HG03066 (cell line): ENCODE data around the gene ELK4.
A peak's percentile ranks its signal among the peaks of the same experiment; 100 is the strongest.

Source experiments
- ATAC-seq: cut with Tn5 transposase; IDR thresholded peaks from one replicate; pipeline ENCODE4 v1.9.1; 2021; ENCODE audit warnings: low read depth; ENCODE audit not compliant: unreplicated experiment

Gene ELK4, protein sequence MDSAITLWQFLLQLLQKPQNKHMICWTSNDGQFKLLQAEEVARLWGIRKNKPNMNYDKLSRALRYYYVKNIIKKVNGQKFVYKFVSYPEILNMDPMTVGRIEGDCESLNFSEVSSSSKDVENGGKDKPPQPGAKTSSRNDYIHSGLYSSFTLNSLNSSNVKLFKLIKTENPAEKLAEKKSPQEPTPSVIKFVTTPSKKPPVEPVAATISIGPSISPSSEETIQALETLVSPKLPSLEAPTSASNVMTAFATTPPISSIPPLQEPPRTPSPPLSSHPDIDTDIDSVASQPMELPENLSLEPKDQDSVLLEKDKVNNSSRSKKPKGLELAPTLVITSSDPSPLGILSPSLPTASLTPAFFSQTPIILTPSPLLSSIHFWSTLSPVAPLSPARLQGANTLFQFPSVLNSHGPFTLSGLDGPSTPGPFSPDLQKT

DNA sequence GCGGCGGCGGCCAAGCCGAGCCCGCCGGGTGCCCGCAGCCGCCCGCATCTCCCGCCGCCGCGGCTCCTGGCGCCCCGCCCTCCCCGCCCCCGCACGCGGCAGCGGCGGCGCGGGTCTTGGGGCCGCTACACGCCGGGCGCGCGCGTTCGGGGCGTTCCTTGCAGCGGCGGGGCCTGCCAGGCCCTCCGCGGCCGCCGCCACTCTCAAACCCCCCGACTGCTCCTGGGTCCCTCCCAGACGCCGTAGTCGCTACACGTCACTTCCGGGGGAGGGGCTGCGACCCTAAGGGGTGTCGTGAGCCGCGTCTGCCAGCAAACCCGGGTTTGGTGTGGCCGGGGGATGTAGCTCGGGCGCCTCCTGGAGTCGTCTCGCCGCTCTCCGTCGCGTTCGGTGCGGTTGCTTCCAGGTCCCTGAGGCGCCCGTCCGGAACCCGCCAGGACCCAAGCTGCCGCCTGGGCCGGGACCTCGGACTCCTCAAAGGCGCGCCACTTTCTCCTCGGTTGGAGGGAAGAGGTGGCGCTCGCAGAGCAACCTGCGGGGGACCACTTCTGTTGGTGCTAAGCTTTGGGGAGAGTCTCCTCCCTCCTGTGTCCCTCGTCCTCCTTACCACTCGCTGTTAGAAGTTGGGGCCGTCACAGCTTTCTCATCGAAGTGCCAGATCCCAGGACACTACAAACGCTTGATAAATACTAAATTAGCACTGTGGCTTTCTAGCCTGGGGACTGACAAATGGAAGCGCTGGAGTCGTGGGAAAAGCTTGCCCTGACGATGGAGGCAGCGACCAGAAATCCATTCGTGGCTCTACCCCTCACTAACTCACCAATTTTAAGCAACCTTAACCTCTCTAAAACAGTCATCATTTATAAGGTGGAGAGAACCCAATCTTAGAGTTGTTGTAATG lies at the start of gene ELK4:
TSS of gene ELK4 (minus strand) at position 244 of the 901 bp plus-strand sequence. CDS start 8,129 bp downstream, outside the sequence.
- ATAC-seq, result peak; percentile 74

DNA sequence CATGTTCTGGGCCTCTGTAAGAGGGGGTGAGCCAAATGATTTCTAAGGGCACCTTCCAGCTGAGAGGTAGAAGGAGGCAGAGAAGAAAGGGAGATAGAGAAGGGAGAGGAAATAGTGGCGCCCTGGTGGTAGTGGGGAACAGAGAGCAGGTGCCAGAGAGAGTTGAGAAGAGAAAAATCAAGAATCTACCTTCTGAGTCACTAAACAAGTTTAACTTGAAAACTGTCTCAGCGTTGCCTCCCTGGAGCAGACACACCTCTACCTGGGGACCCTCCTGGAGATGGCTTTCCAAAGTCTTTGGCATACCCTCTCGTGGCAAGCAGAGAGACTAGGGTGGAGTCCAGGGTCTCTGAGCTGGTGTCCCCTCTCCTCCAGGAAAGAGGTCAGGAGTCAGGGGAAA lies 49.6 kb upstream of the ELK4 start:
- ATAC-seq, result no peak

DNA sequence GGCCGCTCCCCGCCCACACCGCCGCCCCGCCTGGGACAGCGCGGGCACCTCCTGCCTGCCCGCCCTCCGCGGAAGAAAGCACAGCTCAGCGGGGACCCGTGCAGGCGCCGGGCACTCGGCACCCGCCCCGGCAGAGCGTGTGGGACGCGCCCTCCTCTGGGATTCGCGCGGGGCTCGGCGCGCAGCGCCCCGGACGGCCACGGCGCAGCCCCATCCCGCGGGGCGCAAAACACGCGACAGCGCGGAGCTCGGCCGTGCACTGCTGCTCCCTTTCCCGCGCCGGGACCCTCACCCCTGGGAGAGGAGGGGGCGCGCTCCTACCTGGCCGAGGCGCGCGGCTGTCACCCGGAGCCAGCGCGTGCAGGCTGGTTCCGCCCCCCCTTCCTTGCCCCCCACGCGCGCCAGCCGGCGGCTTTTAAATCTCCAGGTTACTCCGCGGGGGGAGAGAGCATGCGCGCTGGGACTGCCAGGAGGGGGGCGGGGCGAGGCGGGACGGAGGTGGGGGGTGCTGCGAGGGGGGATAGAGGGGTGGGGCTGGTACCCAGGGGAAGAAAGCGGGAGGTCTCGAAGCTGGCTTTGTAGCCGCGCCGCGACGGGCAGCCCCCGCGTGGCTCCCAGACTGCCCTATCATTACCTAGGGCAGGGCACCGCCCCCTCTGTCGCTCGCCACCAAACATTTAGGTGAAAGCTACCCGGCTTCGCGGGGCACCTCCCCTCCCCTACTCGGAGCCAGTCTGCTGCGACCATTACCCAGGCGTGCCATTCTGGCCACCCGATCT lies 48.5 kb upstream of the ELK4 start, which contains the start of gene SLC45A3:
TSS of gene SLC45A3 (minus strand) at position 437 of the 779 bp plus-strand sequence. CDS start 15,853 bp downstream, outside the sequence.
- no peak for ATAC-seq

DNA sequence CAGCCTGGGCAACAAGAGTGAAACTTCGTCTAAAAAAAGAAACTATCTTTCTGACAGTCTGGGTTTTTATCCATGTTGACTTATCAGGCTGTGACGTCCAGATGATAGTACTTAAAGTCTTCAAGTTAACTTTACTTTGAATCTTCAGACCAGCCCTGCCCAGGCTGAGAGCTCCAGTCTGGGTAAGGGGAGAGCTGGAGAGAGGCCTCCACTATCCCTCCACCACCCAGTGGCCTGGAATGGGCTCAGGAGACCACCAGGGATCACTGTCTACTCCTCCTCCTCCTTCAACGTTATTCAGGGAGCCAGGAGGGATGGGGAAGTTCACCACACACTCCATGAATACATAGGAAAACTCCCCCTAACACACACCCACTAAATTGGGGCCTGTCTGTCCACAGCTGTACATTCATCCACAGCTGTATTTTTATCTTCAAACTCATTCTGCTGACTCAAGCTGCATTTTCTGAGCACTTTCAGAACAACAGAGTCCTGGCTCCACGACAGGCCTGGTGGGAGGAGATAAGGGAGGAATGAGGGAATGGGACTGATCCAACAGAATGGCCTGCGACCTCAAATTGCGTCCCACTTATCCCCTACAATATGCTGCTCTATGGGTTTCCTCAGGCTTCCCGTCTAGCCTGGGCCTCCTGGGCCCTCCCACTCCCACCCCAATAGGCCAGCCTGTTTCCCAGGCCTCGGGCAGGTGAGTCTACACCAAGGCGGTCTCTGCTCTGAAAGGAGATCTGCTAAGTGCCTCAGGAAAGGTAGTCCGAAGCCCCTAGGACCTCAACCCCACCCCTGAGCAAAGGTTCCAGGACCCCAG lies 46.7 kb upstream of the ELK4 start:
- ATAC-seq, result no peak

DNA sequence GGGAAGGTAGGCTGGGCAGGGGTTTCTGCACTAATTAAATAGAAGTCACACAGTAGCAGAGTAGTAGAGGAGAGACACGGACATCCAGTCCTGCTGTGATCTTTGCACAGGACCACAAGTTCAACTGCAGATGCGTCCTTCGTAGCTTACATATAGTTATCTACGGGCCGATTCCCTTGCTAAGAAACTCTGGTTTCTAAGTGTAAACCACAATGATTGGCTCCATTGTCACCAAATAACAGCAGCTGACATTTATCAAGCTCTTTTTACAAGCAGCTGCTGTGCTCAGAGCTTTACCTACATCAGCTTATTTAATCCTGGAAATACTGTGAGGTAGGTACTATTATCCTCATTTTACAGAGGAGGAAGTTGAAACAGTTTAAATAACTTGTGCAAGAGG lies 45.4 kb upstream of the ELK4 start:
- no peak for ATAC-seq

DNA sequence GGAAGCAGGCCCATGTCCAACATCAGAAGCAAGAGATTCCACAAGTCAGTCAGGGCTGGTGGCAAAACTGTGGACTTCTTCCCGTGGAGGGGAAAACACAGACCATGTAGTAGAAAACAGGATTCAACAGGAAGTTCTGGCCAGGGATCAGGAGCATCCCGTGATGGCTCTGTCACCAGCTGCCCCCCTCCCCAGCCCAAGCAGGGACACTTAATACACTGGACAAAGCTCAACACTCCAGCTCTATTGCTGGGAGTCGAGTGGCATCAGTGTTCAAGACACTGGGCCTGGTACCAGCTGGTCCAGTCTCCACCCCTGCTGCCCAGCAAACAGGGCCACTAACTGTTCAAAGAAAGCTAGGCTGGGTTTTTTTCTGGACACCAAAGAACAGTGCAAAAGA lies 44.8 kb upstream of the ELK4 start:
- no peak for ATAC-seq

DNA sequence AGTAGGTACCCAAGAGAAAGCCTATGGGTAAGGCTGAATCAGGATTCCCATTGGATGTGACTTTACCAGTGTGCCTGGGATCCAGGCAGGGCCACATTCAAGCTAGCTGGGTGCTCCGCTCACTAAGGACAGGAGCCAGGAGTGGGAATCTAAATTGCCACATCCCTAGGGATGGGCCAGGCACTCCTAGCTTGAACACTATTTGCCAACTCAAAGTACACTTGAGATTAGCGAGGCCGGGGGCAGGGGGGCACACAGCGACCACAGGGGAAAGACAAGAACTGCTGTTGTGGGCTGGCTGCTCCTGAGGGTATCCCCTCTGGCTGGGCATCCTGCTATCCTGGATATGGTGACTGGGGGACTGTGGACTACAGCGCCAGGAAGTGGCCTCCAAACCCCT lies 44.2 kb upstream of the ELK4 start:
- ATAC-seq, result no peak

DNA sequence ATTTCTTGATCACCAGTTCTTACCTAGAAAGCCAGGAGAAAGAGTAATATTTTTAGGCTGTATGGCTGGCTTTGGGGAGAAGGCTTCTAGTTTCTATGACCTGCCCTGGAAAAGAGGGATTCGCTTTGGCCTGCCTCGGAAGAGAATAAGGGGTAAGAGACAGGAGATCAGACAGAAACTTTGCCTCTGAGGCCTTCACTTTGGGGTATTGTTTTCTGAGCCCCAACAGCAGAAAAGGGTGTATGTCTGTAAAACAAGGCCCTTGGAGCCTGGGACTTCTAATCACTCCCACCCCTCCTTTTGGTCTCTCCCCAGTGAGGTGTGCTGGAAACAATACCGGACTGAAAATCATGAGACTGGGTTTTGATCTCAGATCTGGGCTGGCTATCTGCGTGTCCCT lies 43.4 kb upstream of the ELK4 start:
- ATAC-seq, result no peak

DNA sequence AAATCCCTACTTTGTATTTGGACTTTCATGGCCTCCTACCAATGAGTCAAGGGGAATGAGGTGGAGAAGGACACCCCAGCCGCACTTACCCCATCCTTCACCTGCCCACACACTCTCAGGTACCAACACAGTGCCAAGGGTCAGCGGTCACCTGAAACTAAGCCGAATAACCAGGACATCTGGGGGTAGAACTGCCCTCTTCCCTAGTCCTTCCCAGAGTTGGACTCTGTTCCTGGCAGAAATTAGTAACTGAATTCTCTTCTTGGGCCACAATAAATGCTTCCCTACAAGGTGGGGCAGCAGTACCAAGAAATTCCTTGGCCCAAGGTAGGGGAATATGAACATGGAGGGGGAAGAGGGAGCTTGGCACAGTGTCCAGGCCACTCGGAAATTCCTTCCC lies 41.2 kb upstream of the ELK4 start:
- no peak for ATAC-seq

DNA sequence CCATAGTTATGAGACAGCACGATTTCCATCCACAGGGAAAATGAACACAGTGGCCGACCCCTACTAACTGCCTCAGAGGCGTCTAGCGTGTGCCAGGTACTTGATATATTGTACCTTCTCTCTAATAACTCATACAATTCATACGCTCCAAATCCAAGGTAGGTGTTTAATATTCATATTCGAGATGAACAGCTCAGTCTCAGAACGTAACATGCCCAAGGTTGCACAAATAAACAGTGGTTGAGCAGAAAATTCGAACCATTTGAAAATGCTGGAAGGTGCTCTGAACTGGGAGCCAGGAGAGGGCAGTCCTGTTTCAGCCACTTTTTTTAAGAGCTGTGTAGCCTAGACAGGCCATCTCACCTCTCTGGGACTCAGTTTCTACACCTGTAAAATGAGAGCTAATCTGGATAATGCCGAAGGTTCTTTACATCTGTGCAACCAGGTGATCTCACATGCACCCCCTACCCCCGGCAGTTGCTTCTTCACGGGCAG lies 40.6 kb upstream of the ELK4 start:
- ATAC-seq, result no peak

DNA sequence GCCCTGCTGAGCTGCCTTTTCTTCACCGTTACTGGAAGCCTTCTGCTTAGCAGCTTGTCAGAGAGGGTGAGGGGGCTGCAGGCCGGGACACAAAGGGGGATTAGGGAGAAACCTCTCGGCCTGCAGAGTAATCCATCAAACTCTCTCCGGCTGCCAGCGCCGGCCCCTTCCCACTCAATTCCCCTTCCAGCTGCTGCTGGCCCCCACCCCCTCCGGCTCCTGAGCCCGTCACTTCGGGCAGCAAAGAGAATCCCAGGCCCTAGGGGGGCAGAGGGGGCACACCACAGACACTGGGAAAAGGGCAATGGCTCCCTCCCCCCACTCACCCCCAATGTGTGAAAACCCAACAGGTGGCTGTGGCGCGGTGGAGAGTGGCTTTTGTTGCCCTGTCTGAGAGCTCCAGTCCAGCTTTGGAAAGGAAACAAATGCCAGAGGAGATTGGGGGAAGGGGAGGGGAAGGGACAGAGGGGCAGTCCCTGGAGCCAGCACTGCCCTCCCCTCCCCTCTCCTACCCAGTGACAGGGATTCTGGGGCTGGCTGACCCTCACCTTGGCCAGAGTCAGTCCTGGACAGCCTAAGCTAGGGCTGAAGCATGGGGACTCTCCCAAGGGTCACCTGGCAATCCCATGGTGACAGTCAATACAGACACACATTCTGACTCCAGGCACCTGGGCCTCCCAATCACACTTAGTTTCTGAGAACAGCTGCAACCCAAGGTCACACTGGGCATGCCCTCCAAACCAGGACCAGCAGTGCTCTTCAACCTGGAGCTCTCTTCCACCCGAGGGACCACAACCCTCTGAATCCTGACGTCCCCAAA lies 39.0 kb upstream of the ELK4 start:
- no peak for ATAC-seq

DNA sequence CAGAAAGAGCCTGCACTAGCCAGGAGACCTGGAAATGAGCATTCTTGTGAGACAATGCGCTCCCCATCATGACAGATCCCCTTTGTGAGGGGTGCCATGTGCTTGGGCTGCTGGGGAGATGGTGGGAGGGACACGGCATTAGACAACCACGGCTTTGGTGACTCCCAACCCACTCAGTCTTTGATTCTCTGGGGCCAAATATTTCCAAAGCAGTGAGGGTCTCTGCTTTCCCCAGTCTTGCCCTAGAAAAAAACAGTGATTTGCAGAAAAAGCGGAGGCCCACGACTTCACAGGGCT lies 38.3 kb upstream of the ELK4 start:
- ATAC-seq, result no peak

DNA sequence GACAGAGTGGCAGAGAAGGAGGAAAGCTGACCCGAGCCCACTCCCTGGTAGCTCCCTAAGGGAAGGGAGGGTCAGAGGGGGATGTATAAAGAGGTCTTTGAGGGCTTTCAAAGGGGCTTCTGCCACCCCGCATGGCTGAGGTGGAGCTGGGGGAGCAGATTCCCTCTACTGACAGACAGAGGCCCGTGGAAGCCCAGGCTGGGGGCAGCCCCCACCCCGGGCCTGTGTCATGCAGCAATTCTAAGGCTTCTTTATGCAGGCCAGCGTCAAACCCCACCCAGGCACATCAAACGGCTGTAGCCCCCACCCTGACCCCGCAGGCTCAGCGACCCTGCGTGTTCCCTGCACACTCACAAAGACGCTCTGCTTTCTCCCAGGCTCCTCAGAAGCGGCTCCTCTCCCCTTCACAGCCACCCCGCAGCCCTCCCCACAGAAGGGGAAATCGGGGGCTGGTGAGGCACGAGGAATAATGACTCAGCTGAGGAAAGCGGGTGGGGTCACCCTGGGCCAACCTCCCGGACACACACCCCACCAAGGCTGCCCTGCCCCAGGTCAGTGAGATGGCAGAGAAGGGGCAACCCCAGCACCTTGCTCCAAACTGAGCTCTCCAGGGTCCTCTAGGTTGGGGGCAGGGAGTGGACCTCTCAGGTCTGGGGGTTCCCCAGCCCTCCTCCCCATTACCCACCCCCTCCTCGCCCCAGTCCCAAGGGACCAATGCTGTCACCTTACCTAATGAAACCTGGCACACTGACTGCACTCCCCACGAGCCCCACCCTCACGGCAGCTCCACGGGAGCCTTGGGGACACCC lies 37.7 kb upstream of the ELK4 start:
- peak; percentile 31 for ATAC-seq

DNA sequence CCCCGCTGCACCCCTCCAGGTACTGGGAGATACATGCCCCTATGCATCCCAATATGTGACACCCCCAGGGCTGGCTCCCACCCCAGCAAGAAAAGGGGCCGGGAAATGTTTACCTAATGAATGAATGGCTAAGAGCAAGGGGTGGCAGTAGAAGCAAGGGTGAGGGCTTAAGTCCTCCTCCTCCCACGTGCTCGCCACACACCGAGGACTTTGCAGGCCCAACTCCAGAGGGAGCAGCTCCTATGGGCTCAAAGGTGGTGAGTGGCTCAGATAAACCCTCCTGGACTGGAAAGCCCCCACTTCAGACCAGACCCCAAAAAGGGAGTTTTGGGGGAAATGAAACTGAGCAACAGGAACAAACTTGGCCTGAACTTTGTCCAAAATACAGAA lies 37.1 kb upstream of the ELK4 start:
- ATAC-seq, result peak; percentile 16

DNA sequence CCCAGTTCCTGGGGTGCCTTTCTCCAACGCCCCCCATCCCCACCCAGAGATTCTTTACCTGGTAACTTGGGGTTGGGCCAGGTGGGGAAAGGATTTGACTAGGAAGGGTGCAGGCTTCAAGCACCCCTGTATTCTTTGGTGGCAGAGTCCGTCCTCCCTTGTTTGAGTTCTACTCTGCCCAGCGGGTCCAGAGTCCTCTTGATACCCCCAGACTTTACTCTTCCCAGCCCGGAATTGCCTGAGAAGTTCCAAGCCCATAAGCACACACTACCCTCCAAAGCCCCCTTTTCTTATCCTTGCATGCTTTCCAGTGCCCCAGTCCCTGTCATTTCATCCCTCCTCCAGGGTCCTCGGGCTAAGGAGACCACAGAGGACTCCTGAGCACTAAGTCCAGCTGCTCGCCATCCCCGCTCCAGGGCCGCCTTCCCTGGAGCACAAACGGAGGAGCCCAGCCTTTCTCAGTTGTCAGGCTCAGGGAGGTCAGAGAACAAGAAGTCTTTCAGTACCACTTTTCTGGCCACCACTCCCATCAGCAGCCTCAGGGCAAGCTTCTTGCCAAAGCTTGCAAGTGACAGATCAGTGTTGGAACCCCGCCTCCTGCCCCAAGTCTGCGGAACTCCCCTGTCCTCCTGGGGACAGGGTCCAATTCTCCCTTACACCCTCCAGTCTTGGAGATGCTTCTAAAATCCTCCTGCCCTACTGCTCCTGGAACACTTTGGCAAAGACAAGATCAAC lies 36.3 kb upstream of the ELK4 start:
- no peak for ATAC-seq

DNA sequence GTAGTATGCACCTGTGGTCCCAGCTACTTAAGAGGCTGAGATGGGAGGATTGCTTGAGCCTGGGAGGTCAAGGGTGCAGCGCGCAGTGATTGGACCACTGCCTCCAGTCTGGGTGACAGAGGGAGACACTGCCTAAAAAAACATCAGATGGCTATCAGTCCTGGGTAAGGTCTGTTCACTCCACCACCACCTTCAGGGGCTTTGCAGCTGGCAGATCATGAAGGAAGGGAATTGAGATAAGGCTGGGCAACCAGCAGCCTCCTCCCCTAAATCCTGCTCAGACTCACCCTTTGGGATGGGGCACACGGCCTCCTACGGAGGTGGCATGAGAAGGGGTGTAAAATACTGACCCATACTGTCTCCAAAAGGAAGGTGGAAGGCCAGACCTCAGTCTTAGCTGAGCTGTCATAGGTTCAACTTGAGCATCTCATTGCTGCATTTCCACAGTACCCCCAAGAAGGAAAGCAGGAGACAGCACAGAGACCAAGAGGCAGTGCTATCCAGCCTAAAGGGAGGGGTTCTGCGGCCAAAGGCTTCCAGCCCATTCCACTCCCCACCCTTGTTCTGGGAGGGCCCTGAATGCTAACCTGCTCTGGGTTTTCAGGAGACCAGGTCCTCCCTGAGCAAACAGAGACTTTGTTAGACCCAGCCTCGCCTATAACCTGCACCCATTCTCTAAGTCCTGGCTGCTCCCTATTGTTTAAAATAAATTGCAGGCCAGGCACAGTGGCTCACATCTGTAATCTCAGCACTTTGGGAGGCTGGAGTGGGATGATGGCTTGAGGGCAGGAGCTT lies 34.8 kb upstream of the ELK4 start:
- ATAC-seq, result no peak
